Measurements from ENCODE around the gene AKR1E2. TPM values are rescaled to one million over a fixed set of nuclear protein-coding genes. Genes with fewer than 3 reads are reported as not detected.

AKR1E2 gene
- total RNA-seq, 1 donor from 2014 or later = 0.53 TPM

DNA sequence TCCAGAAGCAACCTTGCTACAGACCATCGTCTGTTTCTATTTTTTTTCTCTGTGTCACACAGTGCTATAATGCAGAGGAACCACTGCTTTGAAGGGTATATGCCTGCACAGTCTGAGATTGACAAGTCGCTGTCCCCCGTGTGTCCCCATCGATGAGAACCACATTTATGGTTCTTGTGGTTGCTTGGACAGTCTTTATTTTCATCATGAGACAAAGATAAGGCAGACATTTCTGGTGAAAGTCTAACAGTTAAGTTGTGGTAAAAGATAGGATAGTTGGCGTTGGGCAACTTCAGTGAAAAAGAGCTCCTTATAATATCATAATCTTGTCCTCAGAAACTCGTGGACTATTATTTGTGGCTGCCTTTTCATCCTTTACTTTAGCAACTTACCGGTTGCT lies 6.3 kb upstream of the AKR1E2 start:
- no peaks in the 10 kb centered on the region for H3K4me1 ChIP-seq
- H3K36me3 ChIP-seq = no peaks in the 10 kb centered on the region
- TF ChIP-seq, protein P1, sequence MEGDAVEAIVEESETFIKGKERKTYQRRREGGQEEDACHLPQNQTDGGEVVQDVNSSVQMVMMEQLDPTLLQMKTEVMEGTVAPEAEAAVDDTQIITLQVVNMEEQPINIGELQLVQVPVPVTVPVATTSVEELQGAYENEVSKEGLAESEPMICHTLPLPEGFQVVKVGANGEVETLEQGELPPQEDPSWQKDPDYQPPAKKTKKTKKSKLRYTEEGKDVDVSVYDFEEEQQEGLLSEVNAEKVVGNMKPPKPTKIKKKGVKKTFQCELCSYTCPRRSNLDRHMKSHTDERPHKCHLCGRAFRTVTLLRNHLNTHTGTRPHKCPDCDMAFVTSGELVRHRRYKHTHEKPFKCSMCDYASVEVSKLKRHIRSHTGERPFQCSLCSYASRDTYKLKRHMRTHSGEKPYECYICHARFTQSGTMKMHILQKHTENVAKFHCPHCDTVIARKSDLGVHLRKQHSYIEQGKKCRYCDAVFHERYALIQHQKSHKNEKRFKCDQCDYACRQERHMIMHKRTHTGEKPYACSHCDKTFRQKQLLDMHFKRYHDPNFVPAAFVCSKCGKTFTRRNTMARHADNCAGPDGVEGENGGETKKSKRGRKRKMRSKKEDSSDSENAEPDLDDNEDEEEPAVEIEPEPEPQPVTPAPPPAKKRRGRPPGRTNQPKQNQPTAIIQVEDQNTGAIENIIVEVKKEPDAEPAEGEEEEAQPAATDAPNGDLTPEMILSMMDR (IDR thresholded peaks at IDR 0.05) = no peak
- no peak for DNase-seq (ENCODE audit: low spot score in 2 of 2)
- no peak overlapping the region for H3K4me3 ChIP-seq
- H3K27me3 ChIP-seq = no peaks in the 10 kb centered on the region
- intact Hi-C loops (cut with DNase I) = loop anchor here (5.0 to 10.0 kb wide), 3 partner anchors 805 to 1055 kb away; partner anchors contain the start of gene GDI2
- no peak overlapping the region for H3K27ac ChIP-seq
- no peaks in the 10 kb centered on the region for H3K9me3 ChIP-seq

DNA sequence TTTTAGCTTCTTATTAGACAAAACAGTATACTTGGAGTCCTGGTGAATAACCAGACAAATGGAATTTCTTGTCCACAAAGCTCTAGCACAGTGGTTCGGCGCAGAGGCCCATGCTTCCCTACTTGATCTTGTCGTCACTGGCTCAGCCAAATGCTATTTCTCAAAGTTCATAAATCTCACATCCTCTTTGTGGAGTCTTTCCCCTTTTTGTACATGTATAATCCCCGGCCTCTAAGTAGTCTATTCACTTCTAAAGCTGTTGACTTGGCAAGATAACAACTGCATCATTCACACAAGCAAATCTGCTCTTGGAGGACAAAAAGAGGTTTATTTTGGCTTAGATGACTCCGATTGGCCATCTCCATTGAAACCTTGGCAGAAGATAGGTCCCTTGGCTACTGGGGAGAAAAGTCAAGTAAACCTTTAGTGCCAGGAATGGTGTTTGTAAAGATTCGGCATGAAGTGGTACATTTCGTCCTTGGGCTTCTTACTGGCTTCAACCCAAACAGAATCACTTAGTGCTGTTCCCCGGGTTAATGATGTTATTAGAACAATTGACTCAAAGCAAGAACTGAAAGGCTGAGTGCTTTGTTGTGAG lies 5.1 kb upstream of the AKR1E2 start:
- intact Hi-C loops (cut with DNase I) = loop anchor here (10.0 kb wide), 1 partner anchor 1054 kb away; no protein-coding TSS in a partner anchor
- TF ChIP-seq, protein P1 (IDR thresholded peaks at IDR 0.05) = no peak
- Histone ChIP-seq H3K4me3 (no peak overlapping the region), H3K9me3 (no peaks in the 10 kb centered on the region), H3K27me3 (no peaks in the 10 kb centered on the region), H3K4me1 (no peaks in the 10 kb centered on the region), H3K36me3 (no peaks in the 10 kb centered on the region), H3K27ac (peak overlapping the region in 1 of 2 donors; percentile 30)
- no peak for DNase-seq (ENCODE audit: low spot score in 2 of 2)

DNA sequence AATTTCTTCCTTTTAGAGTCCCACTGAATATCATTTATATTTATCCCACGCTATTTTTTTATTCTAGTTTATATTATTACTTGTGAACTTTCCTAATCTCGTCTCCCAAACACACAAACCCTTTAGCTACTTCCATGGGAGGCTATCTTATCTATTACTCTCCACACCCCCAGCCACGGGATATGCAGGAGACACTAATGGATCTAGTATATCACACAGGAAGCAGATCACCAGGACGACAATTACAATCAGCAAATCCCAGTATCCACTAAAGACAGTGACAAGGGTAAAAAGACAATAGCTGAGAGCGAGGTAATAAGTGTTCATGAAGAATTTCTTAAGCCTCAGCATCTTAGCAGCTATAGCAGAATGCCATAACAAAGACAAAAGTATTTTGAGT lies 3.8 kb upstream of the AKR1E2 start:
- H3K9me3 ChIP-seq = no peaks in the 10 kb centered on the region
- H3K36me3 ChIP-seq = no peaks in the 10 kb centered on the region
- H3K27ac ChIP-seq = no peak overlapping the region
- TF ChIP-seq, protein P1 (IDR thresholded peaks at IDR 0.05) = no peak
- H3K4me3 ChIP-seq = no peak overlapping the region
- intact Hi-C loops (cut with DNase I) = loop anchor here (10.0 kb wide), 1 partner anchor 1053 kb away; no protein-coding TSS in a partner anchor
- H3K4me1 ChIP-seq = peaks cover 0 to 5% of the 10 kb centered on the region in 2 donors
- no peak for DNase-seq (ENCODE audit: low spot score in 2 of 2)
- H3K27me3 ChIP-seq = no peaks in the 10 kb centered on the region

DNA sequence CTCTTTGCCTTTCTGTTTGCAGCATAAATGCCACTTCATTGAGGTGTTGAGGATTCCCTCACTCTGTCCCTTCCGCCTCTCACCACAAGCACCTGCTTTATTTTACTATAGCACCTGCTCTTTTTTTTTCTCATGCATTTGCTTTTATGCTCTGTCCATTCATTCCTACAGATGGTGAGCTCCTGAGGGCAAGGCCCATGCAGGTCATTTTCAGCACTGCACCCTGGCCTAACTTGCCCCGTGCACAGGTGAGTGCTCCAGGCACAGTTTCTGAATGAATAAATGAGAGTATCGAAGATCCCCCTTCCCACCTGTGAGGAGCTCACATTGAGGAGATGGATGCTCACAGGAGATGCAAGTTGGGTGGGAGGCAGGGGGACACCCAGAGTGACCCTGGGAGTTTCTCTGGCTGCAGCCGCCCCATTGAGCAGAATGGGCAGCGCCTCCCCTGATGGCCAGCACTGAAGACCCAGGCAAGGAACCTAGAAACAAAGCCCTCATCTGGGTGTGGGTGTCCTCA lies 1.2 kb upstream of the AKR1E2 start:
- Histone ChIP-seq H3K36me3 (no peaks in the 10 kb centered on the region), H3K27ac (no peak overlapping the region), H3K4me1 (peaks cover 0 to 5% of the 10 kb centered on the region in 2 donors)

DNA sequence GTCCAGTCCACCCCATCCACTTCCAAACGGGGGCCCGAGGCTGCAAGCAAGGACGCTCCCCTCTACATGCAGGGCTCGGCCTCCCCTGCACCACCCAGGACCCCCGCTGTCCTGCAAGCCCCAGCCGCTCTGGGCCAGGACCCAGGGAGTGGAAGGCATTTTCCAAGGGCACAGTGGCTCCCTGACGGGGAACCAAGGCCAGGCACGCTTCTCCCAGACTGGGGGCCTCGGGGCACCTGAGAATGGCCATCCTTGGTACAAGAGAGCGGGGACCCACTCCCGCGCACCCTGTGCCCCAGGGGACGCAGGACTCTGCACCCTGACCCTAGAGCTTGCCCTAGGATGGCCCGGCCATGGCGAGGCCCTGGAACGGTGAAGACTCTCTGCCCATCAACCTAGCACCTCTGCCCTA lies 545 bp upstream of the AKR1E2 start:
- Histone ChIP-seq H3K27me3 (no peaks in the 10 kb centered on the region), H3K27ac (peak overlapping the region; percentile 90 to 92), H3K36me3 (no peaks in the 10 kb centered on the region), H3K4me3 (peak overlapping the region in 1 of 2 donors; percentile 66), H3K9me3 (no peaks in the 10 kb centered on the region), H3K4me1 (peaks cover 0 to 5% of the 10 kb centered on the region in 2 donors)
- TF ChIP-seq, protein P1 (IDR thresholded peaks at IDR 0.05) = no peak
- intact Hi-C loops (cut with DNase I) = loop anchor here (10.0 kb wide), 1 partner anchor 1049 kb away; no protein-coding TSS in a partner anchor
- DNase-seq (ENCODE audit: low spot score in 2 of 2) = no peak

More for the DNA sequence above, 1.2 kb upstream of the AKR1E2 start:
- TF ChIP-seq, protein P1 (IDR thresholded peaks at IDR 0.05) = no peak
- no peak overlapping the region for H3K4me3 ChIP-seq
- no peaks in the 10 kb centered on the region for H3K27me3 ChIP-seq
- no peaks in the 10 kb centered on the region for H3K9me3 ChIP-seq
- intact Hi-C loops (cut with DNase I) = loop anchor here (10.0 kb wide), 1 partner anchor 1050 kb away; no protein-coding TSS in a partner anchor
- DNase-seq (ENCODE audit: low spot score in 2 of 2) = no peak

Data from ascending aorta (tissue), 2 donors.